NB4 (cell line): ENCODE results near the gene SLC38A11.
A peak's percentile ranks its signal among the peaks of the same experiment; 100 is the strongest.

Experiments
- DNase-seq: peaks from one replicate; pipeline ENCODE4 v3.0.0; 2010; ENCODE audit warnings: low read depth
- H3K4me3 ChIP-seq: one replicate; pipeline ENCODE4 v1.5.1; 2011; ENCODE audit warnings: mild to moderate bottlenecking, low read depth, low read length, moderate library complexity
- MYC ChIP-seq: IDR thresholded peaks from 2 replicates; pipeline ENCODE4 v1.6.1; 2011; ENCODE audit warnings: low read depth, low read length
- POLR2A ChIP-seq: IDR thresholded peaks from 2 replicates; pipeline ENCODE4 v1.6.1; 2011; ENCODE audit warnings: mild to moderate bottlenecking; ENCODE audit not compliant: insufficient read length; ENCODE audit errors: extremely low read depth
- TF ChIP-seq, protein P1 (sequence below): IDR thresholded peaks from one replicate; pipeline ENCODE4 v1.5.1; 2012; ENCODE audit warnings: low read depth, low read length
- TF ChIP-seq, protein P2 (sequence below): IDR thresholded peaks from 2 replicates; pipeline ENCODE4 v1.6.1; 2011; ENCODE audit warnings: low read depth, low read length

The SLC38A11 gene

DNA sequence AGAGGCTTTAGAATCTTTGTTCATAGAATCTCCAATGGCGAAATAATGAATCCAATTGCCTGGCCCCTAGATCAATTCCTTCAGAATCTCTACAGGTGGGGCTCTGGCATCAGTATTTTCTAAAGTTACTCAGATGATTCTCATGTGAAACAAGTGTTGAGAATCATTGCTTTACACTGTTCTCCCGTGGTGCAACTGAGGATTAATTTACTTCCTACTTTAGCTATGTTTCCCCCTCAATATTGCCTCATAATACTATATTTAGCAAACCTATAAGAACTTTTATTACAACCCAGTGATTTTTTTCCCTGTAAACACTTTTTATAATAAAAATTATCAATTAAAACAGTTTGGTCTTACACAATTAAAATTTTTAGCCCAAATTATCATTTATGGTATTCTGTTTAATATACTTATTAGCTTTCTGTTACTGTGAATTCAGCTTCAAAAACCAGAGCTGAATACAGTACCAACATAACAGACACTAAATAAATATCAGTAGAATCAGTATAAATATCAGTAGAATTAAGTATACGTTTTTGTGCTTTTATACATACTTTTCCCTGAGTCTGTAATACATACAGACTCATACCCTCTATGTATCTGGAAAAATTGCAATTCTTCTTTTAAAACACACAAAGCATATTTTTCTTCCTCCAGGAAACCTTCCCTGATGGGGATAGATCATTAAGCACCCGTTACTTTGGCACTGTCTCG lies 20.8 kb downstream of the SLC38A11 start:
- no peak overlapping the region for H3K4me3 ChIP-seq
- no peak for TF ChIP-seq MYC
- no peak for TF ChIP-seq POLR2A

DNA sequence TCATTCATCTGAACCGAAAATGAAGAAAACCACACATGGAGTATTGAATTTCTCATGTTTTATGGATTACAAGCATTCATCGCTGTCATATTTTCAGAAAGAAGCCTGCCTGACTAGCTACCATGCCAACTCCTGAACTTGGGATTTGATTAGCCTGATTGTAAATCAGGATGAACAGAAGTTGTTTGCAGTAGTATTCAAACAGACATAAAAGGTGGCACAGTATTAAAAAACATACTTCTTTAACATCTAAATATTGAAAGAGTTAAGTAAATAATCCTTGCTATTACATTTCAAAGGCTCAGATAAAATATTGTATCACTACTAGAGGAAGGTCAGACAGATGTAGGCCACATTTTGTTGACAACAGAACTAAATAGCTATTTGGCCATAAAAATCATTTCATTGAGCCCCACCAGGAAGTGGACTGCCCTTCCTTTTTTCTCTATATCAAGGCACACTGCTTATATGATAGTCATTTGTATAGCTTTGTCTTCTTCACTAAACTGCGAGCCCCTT lies 21.6 kb downstream of the SLC38A11 start:
- no peak for DNase-seq
- TF ChIP-seq, protein P1, sequence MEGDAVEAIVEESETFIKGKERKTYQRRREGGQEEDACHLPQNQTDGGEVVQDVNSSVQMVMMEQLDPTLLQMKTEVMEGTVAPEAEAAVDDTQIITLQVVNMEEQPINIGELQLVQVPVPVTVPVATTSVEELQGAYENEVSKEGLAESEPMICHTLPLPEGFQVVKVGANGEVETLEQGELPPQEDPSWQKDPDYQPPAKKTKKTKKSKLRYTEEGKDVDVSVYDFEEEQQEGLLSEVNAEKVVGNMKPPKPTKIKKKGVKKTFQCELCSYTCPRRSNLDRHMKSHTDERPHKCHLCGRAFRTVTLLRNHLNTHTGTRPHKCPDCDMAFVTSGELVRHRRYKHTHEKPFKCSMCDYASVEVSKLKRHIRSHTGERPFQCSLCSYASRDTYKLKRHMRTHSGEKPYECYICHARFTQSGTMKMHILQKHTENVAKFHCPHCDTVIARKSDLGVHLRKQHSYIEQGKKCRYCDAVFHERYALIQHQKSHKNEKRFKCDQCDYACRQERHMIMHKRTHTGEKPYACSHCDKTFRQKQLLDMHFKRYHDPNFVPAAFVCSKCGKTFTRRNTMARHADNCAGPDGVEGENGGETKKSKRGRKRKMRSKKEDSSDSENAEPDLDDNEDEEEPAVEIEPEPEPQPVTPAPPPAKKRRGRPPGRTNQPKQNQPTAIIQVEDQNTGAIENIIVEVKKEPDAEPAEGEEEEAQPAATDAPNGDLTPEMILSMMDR: no peak
- H3K4me3 ChIP-seq: no peak overlapping the region

More for the DNA sequence above, 20.8 kb downstream of the SLC38A11 start:
- DNase-seq: no peak

DNA sequence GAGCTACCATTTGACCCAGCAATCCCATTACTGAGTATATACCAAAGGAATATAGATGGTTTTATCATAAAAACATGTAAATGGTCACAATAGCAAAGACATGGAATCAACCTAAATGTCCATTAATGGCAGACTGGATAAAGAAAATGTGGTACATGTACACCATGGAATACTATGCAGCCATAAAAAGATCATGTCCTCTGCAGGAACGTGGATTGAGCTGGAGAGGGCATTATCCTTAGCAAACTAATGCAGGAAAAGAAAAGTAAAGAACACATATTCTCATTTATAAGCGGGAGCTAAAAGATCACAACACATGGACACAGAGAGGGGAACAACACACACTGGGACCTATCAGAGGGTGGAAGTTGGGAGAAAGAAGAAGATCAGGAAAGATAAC lies 22.9 kb downstream of the SLC38A11 start:
- no peak for DNase-seq
- TF ChIP-seq MYC: no peak
- TF ChIP-seq, protein P1: no peak
- no peak for TF ChIP-seq POLR2A
- TF ChIP-seq, protein P2, sequence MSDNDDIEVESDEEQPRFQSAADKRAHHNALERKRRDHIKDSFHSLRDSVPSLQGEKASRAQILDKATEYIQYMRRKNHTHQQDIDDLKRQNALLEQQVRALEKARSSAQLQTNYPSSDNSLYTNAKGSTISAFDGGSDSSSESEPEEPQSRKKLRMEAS: no peak
- H3K4me3 ChIP-seq: no peak overlapping the region

DNA sequence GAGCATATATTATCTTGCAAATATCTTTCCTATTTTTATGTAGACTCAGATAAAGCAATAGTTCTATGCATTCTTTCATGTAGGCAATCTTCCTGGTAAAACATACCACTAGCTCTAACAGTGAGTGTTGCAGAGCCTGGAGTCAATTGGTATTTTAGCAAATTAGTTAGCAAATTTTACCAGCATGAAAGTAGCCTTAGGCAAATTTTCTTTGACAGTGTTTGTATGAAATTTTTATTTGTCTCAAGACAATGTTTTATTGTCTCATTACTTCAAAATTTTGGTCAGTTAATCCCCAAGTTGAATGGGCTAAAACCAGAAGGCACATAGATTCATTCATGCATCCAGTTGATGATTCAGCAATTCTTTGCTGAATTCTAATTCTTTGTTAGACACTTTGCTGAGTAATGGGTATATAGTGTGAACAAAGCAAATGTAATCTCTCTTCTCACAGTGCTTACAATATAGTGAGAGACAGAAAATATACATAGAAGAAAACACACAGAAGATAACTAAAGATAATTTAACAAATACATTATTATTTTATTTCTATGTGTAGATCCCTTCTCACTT lies 27.1 kb downstream of the SLC38A11 start:
- DNase-seq: no peak
- no peak overlapping the region for H3K4me3 ChIP-seq
- TF ChIP-seq, protein P2: no peak
- TF ChIP-seq POLR2A (no peak), MYC (no peak)
- TF ChIP-seq, protein P1: no peak

DNA sequence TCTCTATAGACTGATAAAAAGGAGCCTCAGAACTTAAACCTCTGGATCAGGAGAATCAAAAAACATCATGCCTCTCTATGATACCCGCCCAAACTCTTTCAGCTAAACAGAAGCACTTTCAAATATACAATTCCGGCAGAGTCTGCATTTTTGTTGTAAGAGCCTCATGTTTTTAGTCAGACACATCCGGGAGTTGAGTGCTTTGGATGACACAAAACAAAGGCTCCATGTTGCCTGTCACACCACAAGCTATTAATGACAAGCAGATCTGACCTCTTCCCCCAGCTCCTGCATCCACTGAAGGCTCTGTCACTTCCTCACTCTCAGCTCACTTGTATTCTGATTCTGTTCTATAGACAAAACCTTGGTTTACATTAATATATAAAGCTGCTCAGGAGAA lies 33.2 kb downstream of the SLC38A11 start:
- TF ChIP-seq POLR2A (no peak), MYC (no peak)
- TF ChIP-seq, protein P1: no peak
- TF ChIP-seq, protein P2: no peak
- H3K4me3 ChIP-seq: no peak overlapping the region
- DNase-seq: no peak

DNA sequence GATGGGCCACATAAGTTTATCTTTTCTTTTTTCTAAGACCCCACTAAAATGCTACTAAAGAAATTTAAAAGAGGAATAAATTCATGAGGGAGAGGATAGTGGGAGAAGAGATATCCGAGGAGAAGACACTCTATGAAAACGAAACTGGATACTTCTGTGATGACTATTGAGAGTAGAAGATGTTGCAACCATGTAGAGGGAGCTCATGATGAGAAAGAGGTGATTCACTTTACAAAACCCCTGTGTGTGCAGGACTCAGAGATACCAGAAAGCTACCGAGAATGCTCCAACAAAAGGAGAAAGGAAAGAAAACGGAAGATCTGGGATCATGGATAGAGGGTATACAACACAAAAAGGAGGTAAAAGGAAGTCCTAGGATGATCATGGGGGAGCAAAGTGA lies 34.9 kb downstream of the SLC38A11 start:
- no peak overlapping the region for H3K4me3 ChIP-seq
- TF ChIP-seq, protein P1: no peak
- TF ChIP-seq, protein P2: no peak
- no peak for TF ChIP-seq POLR2A
- no peak for TF ChIP-seq MYC
- DNase-seq: peak; percentile 33
